ENCODE results near the gene NEDD4L.

NEDD4L gene

DNA sequence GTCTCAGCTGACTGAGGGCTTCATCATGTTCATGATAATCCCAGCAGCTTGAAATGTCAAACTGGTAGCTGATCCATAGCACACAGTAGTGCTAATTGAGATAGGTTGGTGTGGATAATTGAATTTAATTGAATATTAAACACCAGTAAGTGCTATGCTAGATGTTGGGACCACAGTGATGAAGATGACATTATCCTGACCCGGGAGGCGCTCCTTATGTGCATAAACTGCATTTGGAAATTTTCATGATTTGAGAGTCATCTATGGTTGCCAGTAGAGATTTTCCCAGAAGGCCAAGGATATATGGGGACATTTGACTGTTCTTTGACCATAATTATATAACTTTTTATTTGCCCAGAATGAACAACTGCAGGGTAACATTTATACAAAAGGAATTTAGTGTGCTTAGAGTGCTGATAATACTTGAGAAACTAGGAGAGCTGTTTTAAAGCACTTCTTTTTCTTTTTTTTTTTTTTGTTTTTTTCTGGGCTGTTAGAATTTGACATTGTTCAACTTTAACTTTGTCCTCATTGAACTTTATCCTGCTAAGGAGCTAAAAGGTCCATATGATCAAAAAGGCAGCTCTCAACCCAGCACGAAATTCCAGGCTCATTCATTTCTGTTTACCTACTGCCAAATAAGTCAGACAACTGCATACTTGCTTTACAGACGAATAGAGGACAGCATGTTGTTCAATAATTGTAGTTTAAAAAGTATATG, 242.8 kb downstream of the NEDD4L start:
- peaks cover 29 to 50% of the 10 kb centered on the region in 2 donors for H3K4me1 ChIP-seq (ENCODE audit: control insufficient read depth in 1 of 2, insufficient read depth in 2 of 2, low read length in 2 of 2)
- no peaks in the 10 kb centered on the region for H3K27me3 ChIP-seq (ENCODE audit: control insufficient read depth in 1 of 2, insufficient read depth in 2 of 2, low read length in 2 of 2)
- H3K4me3 ChIP-seq (ENCODE audit: low read depth in 1 of 2, low read length in 2 of 2): peak overlapping the region in 1 of 2 donors; percentile 50
- H3K9me3 ChIP-seq (ENCODE audit: control insufficient read depth in 1 of 2, low read length in 2 of 2): no peaks in the 10 kb centered on the region
- peak overlapping the region; percentile 35 to 45 for H3K9ac ChIP-seq (ENCODE audit: low read depth in 1 of 2, low read length in 2 of 2)
- peak overlapping the region; percentile 73 for H3K27ac ChIP-seq (ENCODE audit: low read depth, low read length)
- H3K36me3 ChIP-seq (ENCODE audit: control insufficient read depth in 1 of 2, insufficient read depth in 2 of 2, low read length in 2 of 2): no peaks in the 10 kb centered on the region

DNA sequence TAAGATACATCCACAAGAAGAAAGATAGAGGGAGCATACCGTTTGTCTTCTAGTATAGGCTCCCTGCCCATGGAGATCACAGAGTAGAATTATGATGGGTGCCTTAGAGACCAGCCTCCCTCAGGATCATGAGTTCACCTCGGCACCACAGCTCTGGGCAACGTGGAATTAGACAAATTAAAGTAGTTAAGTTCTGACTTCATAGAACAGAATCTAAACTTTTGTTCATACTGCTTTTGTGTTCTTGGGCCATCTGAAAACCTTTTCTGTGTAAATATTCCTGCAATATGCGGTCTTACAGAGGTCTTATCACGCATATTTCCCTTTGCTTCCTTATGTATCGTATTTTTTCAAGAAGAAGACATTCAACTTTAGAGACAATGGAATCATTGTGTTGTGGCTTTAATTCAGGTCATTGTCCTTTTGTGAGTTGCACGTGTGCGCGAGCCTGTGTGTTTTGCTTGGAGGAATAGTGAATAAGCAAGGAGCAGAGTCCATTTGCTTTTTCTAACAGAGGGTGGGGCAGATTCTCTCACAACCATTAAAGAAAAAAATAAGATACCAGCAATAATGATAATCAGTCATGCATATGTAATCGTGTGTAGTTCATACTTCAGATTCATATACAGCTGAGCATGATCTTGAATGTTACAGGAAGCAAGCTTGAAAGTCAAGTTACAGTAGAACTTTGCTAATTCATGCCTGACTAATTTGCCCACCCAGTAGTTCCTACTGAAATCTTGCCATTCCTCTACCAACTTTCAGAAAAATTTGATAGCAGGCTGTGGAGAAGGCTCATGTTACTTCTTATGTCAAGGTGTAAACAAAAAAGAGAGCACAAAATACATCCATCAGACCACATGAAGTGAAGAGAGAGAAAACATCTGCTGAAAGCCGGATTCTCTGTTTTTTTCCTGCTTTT, 243.6 kb downstream of the NEDD4L start:
- H3K9ac ChIP-seq (ENCODE audit: low read depth in 1 of 2, low read length in 2 of 2): peak overlapping the region; percentile 35 to 45
- no peaks in the 10 kb centered on the region for H3K36me3 ChIP-seq (ENCODE audit: control insufficient read depth in 1 of 2, insufficient read depth in 2 of 2, low read length in 2 of 2)
- H3K4me3 ChIP-seq (ENCODE audit: low read depth in 1 of 2, low read length in 2 of 2): peak overlapping the region; percentile 6 to 50
- H3K27me3 ChIP-seq (ENCODE audit: control insufficient read depth in 1 of 2, insufficient read depth in 2 of 2, low read length in 2 of 2): no peaks in the 10 kb centered on the region
- H3K27ac ChIP-seq (ENCODE audit: low read depth, low read length): peak overlapping the region; percentile 73
- H3K9me3 ChIP-seq (ENCODE audit: control insufficient read depth in 1 of 2, low read length in 2 of 2): no peaks in the 10 kb centered on the region
- peaks cover 29 to 50% of the 10 kb centered on the region in 2 donors for H3K4me1 ChIP-seq (ENCODE audit: control insufficient read depth in 1 of 2, insufficient read depth in 2 of 2, low read length in 2 of 2)

DNA sequence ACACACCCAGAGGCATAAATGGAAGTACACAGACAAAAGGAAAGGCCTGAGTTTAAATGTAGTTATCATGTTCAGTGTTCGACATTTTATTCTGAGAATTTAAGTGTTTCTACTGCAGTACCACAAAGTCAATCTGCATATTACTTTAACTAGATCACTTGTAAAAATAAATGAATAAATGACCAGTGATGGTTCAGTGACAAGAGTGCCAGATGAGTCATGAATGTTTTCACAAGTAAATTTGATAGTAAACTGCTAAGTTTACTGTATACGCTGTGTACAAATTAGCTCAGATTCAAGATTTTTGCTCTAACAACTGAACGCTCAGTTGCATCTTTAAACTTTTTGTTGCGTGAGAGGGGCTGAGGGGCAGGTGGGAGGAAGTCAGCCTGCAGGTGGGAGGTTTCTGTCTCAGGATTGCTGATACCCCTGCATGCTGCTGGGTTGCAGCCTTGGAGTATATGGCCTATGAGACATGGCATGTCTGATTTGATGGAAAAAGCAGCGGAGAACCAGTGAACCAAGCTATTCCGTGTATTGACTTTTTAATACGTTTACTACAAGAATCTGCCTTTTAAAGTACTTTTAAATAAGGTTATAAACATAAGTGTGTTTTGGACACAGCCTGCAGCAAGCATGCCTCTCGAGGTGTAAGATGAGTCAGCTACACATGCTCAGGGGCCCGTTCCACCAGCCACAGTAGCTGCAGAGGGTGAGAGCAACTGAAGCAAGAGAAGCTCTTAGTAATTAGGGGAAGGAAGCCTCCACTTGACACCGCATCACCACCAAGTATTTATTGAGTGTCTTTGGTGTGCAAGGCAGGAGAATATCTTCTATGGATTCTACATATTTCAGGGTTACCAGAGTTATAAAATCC, 245.1 kb downstream of the NEDD4L start:
- H3K9ac ChIP-seq (ENCODE audit: low read depth in 1 of 2, low read length in 2 of 2): no peak overlapping the region
- H3K27me3 ChIP-seq (ENCODE audit: control insufficient read depth in 1 of 2, insufficient read depth in 2 of 2, low read length in 2 of 2): no peaks in the 10 kb centered on the region
- no peaks in the 10 kb centered on the region for H3K36me3 ChIP-seq (ENCODE audit: control insufficient read depth in 1 of 2, insufficient read depth in 2 of 2, low read length in 2 of 2)
- H3K4me3 ChIP-seq (ENCODE audit: low read depth in 1 of 2, low read length in 2 of 2): no peak overlapping the region
- no peaks in the 10 kb centered on the region for H3K9me3 ChIP-seq (ENCODE audit: control insufficient read depth in 1 of 2, low read length in 2 of 2)
- peaks cover 29 to 43% of the 10 kb centered on the region in 2 donors for H3K4me1 ChIP-seq (ENCODE audit: control insufficient read depth in 1 of 2, insufficient read depth in 2 of 2, low read length in 2 of 2)
- no peak overlapping the region for H3K27ac ChIP-seq (ENCODE audit: low read depth, low read length)

GRCh38 chr18:58290116-58290695, 246.2 kb downstream of the NEDD4L start:
- H3K36me3 ChIP-seq (ENCODE audit: control insufficient read depth in 1 of 2, insufficient read depth in 2 of 2, low read length in 2 of 2): no peaks in the 10 kb centered on the region
- H3K9ac ChIP-seq (ENCODE audit: low read depth in 1 of 2, low read length in 2 of 2): no peak overlapping the region
- H3K9me3 ChIP-seq (ENCODE audit: control insufficient read depth in 1 of 2, low read length in 2 of 2): no peaks in the 10 kb centered on the region
- no peak overlapping the region for H3K4me3 ChIP-seq (ENCODE audit: low read depth in 1 of 2, low read length in 2 of 2)
- H3K27me3 ChIP-seq (ENCODE audit: control insufficient read depth in 1 of 2, insufficient read depth in 2 of 2, low read length in 2 of 2): no peaks in the 10 kb centered on the region
- H3K27ac ChIP-seq (ENCODE audit: low read depth, low read length): no peak overlapping the region
- H3K4me1 ChIP-seq (ENCODE audit: control insufficient read depth in 1 of 2, insufficient read depth in 2 of 2, low read length in 2 of 2): peaks cover 22 to 34% of the 10 kb centered on the region in 2 donors

- peaks cover 20 to 26% of the 10 kb centered on the region in 2 donors for H3K4me1 ChIP-seq (ENCODE audit: control insufficient read depth in 1 of 2, insufficient read depth in 2 of 2, low read length in 2 of 2)
- H3K9ac ChIP-seq (ENCODE audit: low read depth in 1 of 2, low read length in 2 of 2): no peak overlapping the region
These were observed 247.1 kb downstream of the NEDD4L start for GRCh38 chr18:58291131-58291530.

DNA sequence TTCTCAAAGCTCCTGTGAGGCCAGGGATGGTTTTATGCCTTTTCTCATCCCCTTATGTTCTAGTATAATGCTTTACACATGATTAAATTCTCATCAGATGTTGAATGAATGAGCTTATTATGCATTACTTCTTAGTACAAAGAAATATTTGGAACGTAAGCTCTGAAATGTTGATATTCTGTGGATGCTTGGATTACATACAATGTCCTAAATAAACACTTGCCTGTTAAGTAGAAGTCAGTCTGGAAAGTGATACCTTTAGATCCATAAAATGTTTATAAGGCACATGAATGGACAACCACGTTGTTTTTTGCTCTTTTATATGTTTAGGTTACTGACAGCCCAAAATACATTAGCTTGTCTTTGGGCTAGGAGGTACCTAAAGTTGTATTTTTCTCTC, 248.6 kb downstream of the NEDD4L start:
- no peaks in the 10 kb centered on the region for H3K27me3 ChIP-seq (ENCODE audit: control insufficient read depth in 1 of 2, insufficient read depth in 2 of 2, low read length in 2 of 2)
- H3K9ac ChIP-seq (ENCODE audit: low read depth in 1 of 2, low read length in 2 of 2): no peak overlapping the region
- H3K36me3 ChIP-seq (ENCODE audit: control insufficient read depth in 1 of 2, insufficient read depth in 2 of 2, low read length in 2 of 2): no peaks in the 10 kb centered on the region
- no peak overlapping the region for H3K4me3 ChIP-seq (ENCODE audit: low read depth in 1 of 2, low read length in 2 of 2)
- H3K9me3 ChIP-seq (ENCODE audit: control insufficient read depth in 1 of 2, low read length in 2 of 2): no peaks in the 10 kb centered on the region
- H3K4me1 ChIP-seq (ENCODE audit: control insufficient read depth in 1 of 2, insufficient read depth in 2 of 2, low read length in 2 of 2): peaks cover 15 to 18% of the 10 kb centered on the region in 2 donors
- H3K27ac ChIP-seq (ENCODE audit: low read depth, low read length): no peak overlapping the region

More at GRCh38 chr18:58291131-58291530, 247.1 kb downstream of the NEDD4L start:
- Histone ChIP-seq H3K27ac (ENCODE audit: low read depth, low read length) (no peak overlapping the region), H3K9me3 (ENCODE audit: control insufficient read depth in 1 of 2, low read length in 2 of 2) (no peaks in the 10 kb centered on the region), H3K27me3 (ENCODE audit: control insufficient read depth in 1 of 2, insufficient read depth in 2 of 2, low read length in 2 of 2) (no peaks in the 10 kb centered on the region), H3K36me3 (ENCODE audit: control insufficient read depth in 1 of 2, insufficient read depth in 2 of 2, low read length in 2 of 2) (no peaks in the 10 kb centered on the region), H3K4me3 (ENCODE audit: low read depth in 1 of 2, low read length in 2 of 2) (no peak overlapping the region)

DNA sequence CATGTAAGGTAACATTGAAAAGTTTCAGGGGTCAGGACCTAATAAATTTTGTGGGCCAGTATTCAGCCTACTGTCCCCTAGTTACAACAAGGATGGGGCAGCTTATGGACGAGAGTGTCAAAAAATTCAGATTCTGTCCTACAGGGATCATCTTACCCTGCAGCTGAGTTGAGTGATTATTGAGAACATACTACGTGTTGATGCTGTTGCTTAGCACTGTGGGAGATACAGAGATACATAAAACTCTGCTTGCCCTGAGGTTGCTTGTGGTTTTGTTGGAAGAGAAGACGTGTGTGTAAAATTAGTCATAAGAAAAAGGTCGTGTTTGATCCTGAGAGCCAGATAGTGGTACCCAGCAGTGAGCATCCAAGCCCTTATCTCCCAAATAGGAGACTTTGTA, 253.2 kb downstream of the NEDD4L start:
- Histone ChIP-seq H3K9me3 (ENCODE audit: control insufficient read depth in 1 of 2, low read length in 2 of 2) (no peaks in the 10 kb centered on the region), H3K9ac (ENCODE audit: low read depth in 1 of 2, low read length in 2 of 2) (no peak overlapping the region), H3K4me1 (ENCODE audit: control insufficient read depth in 1 of 2, insufficient read depth in 2 of 2, low read length in 2 of 2) (no peaks in the 10 kb centered on the region), H3K36me3 (ENCODE audit: control insufficient read depth in 1 of 2, insufficient read depth in 2 of 2, low read length in 2 of 2) (no peaks in the 10 kb centered on the region), H3K27ac (ENCODE audit: low read depth, low read length) (no peak overlapping the region), H3K4me3 (ENCODE audit: low read depth in 1 of 2, low read length in 2 of 2) (no peak overlapping the region), H3K27me3 (ENCODE audit: control insufficient read depth in 1 of 2, insufficient read depth in 2 of 2, low read length in 2 of 2) (no peaks in the 10 kb centered on the region)

DNA sequence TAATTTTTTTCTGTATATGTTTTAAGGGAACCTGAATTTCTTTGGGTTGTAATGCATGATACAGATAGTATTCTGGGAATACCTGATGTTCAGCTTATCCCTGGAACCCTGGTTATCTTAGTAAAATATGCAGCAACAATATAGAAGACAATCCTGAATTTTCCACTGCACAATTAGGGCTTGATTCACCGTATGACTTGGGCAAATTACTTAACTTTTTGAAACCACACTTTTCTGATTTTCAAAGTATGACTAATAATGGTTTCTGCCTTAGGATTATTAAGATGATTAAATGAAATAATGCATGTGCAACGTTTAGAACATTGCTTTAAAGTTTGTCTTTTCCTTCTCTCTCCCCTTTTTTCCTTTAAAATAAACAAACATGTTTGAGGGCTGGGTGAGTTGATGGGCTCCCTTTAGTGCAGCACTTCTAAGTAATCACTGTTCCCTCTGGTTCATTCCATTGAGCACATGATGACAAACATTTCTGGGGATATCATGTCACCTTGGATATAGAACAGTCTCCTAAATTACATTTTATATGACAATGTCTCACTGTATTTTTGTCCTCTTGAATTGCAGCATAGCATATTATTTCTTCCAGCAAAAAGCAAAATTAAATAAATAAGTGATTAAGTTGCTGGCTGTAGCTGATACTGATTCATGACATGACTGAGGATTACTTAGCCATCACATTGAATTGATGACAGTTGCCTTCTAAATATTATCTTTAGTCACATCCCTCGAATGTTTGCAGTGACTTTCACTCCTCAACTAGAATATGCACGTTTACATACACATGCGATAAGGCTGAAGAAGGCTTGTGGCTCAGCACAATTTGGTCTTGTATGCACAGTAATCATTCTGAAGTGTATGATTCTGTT, 254.5 kb downstream of the NEDD4L start:
- Histone ChIP-seq H3K9ac (ENCODE audit: low read depth in 1 of 2, low read length in 2 of 2) (no peak overlapping the region), H3K27me3 (ENCODE audit: control insufficient read depth in 1 of 2, insufficient read depth in 2 of 2, low read length in 2 of 2) (no peaks in the 10 kb centered on the region), H3K9me3 (ENCODE audit: control insufficient read depth in 1 of 2, low read length in 2 of 2) (no peaks in the 10 kb centered on the region), H3K36me3 (ENCODE audit: control insufficient read depth in 1 of 2, insufficient read depth in 2 of 2, low read length in 2 of 2) (no peaks in the 10 kb centered on the region), H3K4me1 (ENCODE audit: control insufficient read depth in 1 of 2, insufficient read depth in 2 of 2, low read length in 2 of 2) (peaks cover 0 to 10% of the 10 kb centered on the region in 2 donors), H3K4me3 (ENCODE audit: low read depth in 1 of 2, low read length in 2 of 2) (no peak overlapping the region), H3K27ac (ENCODE audit: low read depth, low read length) (no peak overlapping the region)

GRCh38 chr18:58299135-58299473, 255.1 kb downstream of the NEDD4L start:
- Histone ChIP-seq H3K27ac (ENCODE audit: low read depth, low read length) (no peak overlapping the region), H3K4me3 (ENCODE audit: low read depth in 1 of 2, low read length in 2 of 2) (no peak overlapping the region), H3K27me3 (ENCODE audit: control insufficient read depth in 1 of 2, insufficient read depth in 2 of 2, low read length in 2 of 2) (no peaks in the 10 kb centered on the region), H3K9ac (ENCODE audit: low read depth in 1 of 2, low read length in 2 of 2) (no peak overlapping the region), H3K4me1 (ENCODE audit: control insufficient read depth in 1 of 2, insufficient read depth in 2 of 2, low read length in 2 of 2) (peaks cover 0 to 13% of the 10 kb centered on the region in 2 donors), H3K9me3 (ENCODE audit: control insufficient read depth in 1 of 2, low read length in 2 of 2) (no peaks in the 10 kb centered on the region), H3K36me3 (ENCODE audit: control insufficient read depth in 1 of 2, insufficient read depth in 2 of 2, low read length in 2 of 2) (no peaks in the 10 kb centered on the region)

Data from duodenal mucosa (tissue), 2 donors.